ENCODE data around the gene CCDC38. TPM values are rescaled to one million over a fixed set of nuclear protein-coding genes. Genes with fewer than 3 reads are reported as not detected.
"Not testable (repeated sequence)": the region's sequence is repeated elsewhere in the genome, so short reads cannot be mapped to it uniquely, and the experiment has no call there.

Gene CCDC38
- total RNA-seq, 1 donor from 2014 or later = not detected

DNA sequence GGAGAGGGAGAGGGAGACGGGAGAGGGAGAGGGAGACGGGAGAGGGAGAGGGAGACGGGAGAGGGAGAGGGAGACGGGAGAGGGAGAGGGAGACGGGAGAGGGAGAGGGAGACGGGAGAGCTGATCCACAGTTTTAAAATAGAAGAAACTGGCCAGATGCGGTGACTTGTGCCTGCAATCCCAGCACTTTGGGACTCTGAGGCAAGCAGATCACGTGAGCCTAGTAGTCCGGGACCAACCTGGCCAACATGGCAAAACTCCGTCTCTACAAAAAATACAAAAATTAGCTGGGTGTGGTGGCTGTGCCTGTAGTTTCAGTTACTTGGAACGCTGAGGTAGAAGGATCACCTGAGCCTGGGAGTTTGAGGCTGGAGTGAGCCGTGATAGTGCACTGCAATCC, 100.0 kb downstream of the CCDC38 start:
- FAIRE-seq; DNase-seq (ENCODE audit: low spot score in 2 of 2): not testable (repeated sequence)

DNA sequence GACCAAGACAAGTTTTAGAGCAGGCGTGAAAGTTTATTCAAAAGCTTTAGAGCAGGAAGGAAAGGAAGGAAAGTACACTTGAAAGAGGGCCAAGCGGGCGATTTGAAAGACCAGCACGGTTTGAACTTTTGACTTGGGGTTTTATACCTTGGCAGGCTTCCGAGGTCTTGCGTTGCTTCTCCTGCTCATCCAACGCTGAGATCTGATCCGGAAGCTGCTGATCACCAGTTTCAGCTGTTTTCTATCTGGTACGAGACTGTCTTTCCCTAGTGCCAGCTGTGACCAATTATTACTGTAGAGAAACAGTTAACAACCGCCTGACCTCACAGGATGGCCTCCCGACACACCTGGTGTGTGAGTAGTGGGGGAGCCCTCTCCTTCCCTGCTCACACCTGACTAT, 104.3 kb downstream of the CCDC38 start:
- no peak for DNase-seq (ENCODE audit: low spot score in 2 of 2)
- FAIRE-seq = no peak

DNA sequence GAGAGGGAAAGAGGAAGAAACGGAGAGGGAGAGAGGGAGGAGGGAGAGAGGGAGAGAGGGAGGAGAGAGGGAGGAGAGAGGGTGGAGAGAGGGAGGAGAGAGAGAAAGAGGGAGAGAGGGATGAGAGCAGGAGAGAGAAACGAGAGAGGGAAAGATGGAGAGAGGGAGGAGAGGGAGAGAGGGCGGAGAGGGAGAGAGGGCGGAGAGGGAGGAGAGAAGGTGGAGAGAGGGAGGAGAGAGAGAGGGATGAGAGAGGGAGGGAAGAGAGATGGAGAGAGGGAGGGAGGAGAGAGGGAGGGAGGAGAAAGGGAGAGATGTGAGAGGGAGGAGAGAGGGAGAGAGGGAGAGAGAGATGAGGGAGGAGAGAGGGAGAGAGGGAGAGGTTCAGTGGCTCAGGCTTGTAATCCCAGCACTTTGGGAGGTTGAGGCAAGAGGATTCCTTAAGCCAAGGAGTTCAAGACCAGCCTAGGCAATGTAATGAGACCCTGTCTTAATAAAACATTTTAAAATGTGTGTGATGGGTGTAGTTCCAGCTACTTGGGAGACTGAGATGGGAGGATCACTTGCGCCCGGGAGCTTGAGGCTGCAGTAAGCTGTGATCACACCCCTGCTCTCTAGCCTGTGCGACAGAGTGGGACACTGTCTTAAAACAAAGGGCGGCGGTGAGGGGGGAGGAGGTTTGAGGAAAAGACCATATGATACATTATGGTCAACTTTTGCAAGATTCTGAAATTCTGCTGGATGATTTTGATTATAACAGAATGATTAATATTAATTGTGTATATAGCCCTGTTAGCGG, 105.0 kb downstream of the CCDC38 start:
- no peak for FAIRE-seq
- no peak for DNase-seq (ENCODE audit: low spot score in 2 of 2)

DNA sequence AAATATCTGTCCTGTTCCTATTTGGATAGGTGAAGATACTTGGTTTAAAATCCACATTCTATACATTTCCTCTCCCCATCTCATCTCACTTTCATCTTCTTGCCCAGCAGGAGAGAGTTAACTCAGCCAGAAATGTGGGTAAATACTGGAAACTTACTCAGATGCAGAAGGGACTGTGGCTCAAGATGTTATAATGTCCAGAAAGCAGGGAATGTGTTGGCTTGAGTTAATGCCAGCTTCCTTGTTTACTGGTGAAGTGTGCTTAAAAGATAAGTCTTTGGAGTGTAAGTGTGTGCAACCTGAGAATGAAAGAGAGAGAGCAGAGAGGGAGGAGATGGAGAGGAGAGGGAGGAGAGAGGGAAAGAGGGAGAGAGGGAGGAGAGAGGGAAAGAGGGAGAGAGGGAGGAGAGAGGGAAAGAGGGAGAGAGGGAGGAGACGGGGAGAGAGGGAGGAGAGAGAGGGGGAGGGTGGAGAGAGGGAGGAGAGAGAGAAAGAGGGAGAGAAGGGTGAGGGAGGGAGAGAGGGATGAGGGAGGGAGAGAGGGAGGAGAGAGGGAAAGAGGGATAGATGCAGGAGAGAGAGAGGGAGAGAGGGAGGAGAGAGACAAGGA, 105.7 kb downstream of the CCDC38 start:
- DNase-seq (ENCODE audit: low spot score in 2 of 2) (no peak), FAIRE-seq (no peak)

- DNase-seq (ENCODE audit: low spot score in 2 of 2) (no peak), FAIRE-seq (no peak)
These were observed 106.2 kb downstream of the CCDC38 start for GRCh38 chr12:95836185-95836609.

GRCh38 chr12:95834572-95834971, 107.8 kb downstream of the CCDC38 start:
- DNase-seq (ENCODE audit: low spot score in 2 of 2) (no peak), FAIRE-seq (no peak)

DNA sequence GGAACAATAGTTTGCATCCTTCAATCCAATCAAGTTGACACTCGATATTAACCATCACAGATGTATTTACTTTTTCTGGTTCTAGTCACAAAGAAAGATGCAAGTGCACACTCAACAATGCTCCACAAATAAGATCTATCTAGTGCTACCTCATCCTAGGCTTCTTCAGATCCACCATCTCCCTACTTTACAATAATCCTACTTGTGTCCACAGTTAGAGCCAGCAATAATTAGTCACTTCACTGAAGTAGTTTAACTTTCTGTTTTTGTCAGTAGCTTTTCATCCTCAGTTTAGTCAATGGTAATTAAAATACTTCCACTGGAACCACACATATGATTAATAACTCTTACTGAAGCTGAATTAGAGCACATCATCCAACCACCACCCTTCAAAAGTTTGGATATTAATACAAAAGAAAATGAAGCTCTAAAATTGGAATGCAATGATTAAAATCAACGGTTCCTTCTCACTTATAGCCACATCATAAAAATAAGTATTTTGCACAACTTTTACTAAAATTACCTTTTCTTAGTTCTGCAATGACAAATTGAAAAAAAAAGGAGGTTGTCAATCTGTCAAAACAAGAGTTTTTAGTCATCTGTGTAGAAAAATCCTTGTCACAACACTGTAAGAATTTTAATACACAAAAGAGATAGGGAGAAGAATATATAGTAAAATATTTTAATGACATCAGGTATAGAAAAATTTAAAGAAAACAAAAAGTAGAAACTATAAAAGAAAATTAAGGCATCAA, 111.9 kb downstream of the CCDC38 start:
- FAIRE-seq = no peak
- DNase-seq (ENCODE audit: low spot score in 2 of 2) = no peak

- no peak for FAIRE-seq
- DNase-seq (ENCODE audit: low spot score in 2 of 2) = no peak
These were observed 113.0 kb downstream of the CCDC38 start for GRCh38 chr12:95829395-95829794.

DNA sequence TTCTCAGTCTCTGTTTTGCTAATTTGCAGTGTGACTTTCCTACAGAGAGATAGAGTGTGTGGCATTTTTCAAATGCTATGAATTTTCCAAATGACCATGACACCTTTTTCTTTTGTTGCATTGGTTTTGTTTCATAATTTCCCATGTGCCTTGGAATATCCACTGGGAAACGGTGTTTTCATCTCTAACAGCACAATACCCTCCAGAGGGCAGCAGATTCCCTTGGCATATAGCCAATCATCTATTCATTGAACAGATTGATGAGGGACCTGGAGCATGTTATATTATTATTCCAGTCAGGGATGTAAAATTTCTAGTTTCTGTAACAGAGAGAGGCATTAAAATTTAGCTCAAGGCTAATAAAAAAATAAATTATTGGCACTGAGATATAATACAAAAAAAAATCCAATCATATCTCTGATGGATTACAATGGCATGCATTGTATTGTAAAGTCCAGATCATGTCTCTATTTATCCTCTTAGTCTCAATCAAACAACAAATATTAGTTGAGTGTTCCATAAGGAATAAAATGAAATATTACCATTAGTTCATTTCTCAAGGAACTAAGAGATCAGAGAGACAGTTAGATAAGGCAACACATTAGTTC, 122.2 kb downstream of the CCDC38 start:
- FAIRE-seq = no peak
- peak; percentile 8 to 36 for DNase-seq (ENCODE audit: low spot score in 2 of 2)

Other genes with a start within 250 kb of the CCDC38 start
- 60.3 TPM for gene NTN4, start 151.8 kb downstream of the CCDC38 start, total RNA-seq
- 25.7 TPM for gene SNRPF, start 83.7 kb downstream of the CCDC38 start, total RNA-seq
- gene AMDHD1, start 717 bp upstream of the CCDC38 start, total RNA-seq = 0.82 TPM
- not detected for gene HAL, start 53.7 kb upstream of the CCDC38 start, total RNA-seq
- gene LTA4H, start 93.0 kb upstream of the CCDC38 start, total RNA-seq = 37.5 TPM

All from frontal cortex (tissue), 4 donors.